ENCODE measurements around the gene APOA1.
A peak's percentile ranks its signal among the peaks of the same experiment; 100 is the strongest.
"Not testable (repeated sequence)": the region's sequence is repeated elsewhere in the genome, so short reads cannot be mapped to it uniquely, and the experiment has no call there.

The APOA1 gene

DNA sequence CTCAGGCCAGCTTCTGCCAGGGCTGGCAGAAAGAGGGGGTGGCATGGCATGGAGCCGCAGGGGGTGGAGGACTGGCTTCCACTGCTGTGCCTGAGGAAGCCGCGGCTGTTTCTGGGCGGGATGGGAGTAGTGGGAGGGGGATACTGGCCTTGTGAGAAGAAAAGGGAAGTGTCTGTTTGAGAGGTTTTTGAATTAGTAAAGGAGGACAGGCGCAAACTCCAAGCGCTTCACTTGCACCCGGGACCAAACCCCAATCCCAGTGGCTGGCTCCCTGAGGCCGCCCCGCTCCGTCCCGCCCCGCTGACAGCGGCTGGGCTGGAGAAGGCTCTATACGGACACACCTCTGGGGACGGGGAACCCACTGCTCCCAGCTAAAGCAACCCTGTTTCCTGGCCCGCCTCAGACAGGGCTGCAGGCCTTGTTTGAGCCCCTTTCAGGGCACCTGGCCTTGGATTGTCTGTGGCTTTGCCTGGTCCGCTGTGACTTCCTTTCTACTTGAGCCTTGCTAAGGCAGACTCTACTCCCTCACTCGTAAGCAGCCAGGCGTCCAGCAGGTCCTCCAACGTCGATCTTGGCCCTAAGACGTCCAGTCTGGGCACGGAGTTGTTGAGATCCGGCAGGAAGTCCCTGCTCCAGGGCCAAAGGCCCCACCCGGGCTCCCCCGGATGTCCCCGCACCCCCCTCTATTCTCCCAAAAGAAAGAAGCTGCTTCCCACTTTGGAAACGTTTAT, 2.2 kb downstream of the APOA1 start:
- DNase-seq: peak in 2 of 56 donors; percentile 43 to 51

DNA sequence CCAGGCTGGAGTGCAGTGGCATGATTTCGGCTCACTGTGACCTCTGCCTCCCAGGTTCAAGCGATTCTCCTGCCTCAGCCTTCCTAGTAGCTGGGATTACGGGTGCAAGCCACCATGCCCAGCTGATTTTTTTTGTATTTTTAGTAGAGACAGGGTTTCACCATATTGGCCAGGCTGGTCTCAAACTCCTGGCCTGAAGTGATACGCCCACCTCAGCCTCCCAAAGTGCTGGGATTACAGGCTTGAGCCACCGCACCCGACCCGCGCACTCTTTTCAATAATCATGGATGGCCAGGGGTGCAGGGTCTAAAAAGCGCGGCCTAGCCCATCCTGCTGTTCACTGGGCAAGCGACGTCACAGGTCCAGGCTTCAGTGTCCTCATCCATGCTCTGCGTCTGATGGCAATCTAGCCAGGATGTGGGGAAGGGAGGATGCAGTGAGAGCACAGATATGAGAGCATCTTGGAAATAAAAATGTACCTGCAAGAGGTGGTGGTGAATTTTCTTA, 2.8 kb downstream of the APOA1 start:
- DNase-seq: not testable (repeated sequence)

DNA sequence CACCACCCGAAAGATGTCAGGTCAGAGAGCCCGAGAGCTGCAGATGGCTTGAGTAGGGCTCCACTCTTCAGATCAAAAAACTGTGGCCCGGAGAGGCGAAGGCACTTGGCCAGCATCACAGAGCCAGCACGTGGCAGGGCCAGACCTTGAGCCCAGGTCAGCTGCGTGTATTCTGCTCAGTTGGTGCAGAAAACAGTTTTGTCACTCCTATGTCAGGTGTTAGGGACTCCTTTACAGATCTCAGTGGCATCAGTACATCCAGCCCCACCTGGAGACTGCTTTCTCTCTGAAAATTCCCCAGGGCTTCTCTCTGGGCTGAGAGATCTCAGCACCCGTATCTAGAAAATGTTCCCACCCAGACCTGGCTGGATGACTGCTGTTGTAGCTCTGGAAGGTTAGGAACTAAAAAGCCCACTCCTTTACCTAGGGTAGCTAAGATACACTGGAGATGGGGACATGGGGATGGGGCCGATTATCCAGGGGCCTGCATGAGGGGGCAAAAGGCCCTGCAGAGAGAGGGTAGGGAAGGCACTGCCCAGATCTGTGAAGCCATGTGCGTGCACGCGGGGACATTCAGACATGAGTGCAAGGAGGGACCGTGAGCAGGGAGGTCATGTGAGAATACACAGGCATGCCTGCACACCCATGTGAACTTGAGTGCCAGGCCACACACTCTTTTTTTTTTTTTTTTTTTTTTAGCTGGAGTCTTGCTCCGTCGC, 3.4 kb downstream of the APOA1 start:
- DNase-seq: no peak

DNA sequence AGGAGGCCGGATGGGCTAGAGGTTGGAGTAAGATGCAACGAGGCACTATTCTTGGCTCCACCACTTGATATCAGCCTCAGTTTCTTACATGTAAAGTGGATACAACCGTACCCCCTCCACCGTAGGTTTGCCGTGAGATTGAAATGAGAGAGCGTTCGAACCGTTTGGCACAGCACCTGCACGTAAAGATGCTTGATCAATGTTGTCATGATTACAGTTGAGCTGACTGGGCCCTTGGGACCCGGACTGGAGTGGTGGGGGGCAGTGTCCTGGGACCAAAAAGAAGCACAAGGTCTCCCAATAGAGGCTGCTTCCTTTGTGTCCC, 4.0 kb downstream of the APOA1 start:
- no peak for DNase-seq

DNA sequence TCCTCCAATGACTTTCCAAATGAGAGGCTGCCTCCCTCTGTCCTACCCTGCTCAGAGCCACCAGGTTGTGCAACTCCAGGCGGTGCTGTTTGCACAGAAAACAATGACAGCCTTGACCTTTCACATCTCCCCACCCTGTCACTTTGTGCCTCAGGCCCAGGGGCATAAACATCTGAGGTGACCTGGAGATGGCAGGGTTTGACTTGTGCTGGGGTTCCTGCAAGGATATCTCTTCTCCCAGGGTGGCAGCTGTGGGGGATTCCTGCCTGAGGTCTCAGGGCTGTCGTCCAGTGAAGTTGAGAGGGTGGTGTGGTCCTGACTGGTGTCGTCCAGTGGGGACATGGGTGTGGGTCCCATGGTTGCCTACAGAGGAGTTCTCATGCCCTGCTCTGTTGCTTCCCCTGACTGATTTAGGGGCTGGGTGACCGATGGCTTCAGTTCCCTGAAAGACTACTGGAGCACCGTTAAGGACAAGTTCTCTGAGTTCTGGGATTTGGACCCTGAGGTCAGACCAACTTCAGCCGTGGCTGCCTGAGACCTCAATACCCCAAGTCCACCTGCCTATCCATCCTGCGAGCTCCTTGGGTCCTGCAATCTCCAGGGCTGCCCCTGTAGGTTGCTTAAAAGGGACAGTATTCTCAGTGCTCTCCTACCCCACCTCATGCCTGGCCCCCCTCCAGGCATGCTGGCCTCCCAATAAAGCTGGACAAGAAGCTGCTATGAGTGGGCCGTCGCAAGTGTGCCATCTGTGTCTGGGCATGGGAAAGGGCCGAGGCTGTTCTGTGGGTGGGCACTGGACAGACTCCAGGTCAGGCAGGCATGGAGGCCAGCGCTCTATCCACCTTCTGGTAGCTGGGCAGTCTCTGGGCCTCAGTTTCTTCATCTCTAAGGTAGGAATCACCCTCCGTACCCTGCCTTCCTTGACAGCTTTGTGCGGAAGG, 4.8 kb downstream of the APOA1 start:
- DNase-seq: no peak

DNA sequence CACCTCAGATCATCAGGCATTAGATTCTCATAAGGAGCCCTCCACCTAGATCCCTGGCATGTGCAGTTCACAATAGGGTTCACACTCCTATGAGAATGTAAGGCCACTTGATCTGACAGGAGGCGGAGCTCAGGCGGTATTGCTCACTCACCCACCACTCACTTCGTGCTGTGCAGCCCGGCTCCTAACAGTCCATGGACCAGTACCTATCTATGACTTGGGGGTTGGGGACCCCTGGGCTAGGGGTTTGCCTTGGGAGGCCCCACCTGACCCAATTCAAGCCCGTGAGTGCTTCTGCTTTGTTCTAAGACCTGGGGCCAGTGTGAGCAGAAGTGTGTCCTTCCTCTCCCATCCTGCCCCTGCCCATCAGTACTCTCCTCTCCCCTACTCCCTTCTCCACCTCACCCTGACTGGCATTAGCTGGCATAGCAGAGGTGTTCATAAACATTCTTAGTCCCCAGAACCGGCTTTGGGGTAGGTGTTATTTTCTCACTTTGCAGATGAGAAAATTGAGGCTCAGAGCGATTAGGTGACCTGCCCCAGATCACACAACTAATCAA, 5.6 kb downstream of the APOA1 start:
- DNase-seq: no peak

DNA sequence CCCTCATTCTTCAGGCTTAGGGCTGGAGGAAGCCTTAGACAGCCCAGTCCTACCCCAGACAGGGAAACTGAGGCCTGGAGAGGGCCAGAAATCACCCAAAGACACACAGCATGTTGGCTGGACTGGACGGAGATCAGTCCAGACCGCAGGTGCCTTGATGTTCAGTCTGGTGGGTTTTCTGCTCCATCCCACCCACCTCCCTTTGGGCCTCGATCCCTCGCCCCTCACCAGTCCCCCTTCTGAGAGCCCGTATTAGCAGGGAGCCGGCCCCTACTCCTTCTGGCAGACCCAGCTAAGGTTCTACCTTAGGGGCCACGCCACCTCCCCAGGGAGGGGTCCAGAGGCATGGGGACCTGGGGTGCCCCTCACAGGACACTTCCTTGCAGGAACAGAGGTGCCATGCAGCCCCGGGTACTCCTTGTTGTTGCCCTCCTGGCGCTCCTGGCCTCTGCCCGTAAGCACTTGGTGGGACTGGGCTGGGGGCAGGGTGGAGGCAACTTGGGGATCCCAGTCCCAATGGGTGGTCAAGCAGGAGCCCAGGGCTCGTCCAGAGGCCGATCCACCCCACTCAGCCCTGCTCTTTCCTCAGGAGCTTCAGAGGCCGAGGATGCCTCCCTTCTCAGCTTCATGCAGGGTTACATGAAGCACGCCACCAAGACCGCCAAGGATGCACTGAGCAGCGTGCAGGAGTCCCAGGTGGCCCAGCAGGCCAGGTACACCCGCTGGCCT, 7.1 kb downstream of the APOA1 start:
- DNase-seq: no peak

DNA sequence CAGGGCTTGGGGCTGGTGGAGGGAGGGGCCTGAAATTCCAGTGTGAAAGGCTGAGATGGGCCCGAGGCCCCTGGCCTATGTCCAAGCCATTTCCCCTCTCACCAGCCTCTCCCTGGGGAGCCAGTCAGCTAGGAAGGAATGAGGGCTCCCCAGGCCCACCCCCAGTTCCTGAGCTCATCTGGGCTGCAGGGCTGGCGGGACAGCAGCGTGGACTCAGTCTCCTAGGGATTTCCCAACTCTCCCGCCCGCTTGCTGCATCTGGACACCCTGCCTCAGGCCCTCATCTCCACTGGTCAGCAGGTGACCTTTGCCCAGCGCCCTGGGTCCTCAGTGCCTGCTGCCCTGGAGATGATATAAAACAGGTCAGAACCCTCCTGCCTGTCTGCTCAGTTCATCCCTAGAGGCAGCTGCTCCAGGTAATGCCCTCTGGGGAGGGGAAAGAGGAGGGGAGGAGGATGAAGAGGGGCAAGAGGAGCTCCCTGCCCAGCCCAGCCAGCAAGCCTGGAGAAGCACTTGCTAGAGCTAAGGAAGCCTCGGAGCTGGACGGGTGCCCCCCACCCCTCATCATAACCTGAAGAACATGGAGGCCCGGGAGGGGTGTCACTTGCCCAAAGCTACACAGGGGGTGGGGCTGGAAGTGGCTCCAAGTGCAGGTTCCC, 7.8 kb downstream of the APOA1 start, which contains the start of gene APOC3:
Gene APOC3 (plus strand): TSS at position 383 of the 659 bp plus-strand sequence. CDS start 676 bp downstream, outside the sequence.
- no peak for DNase-seq

DNA sequence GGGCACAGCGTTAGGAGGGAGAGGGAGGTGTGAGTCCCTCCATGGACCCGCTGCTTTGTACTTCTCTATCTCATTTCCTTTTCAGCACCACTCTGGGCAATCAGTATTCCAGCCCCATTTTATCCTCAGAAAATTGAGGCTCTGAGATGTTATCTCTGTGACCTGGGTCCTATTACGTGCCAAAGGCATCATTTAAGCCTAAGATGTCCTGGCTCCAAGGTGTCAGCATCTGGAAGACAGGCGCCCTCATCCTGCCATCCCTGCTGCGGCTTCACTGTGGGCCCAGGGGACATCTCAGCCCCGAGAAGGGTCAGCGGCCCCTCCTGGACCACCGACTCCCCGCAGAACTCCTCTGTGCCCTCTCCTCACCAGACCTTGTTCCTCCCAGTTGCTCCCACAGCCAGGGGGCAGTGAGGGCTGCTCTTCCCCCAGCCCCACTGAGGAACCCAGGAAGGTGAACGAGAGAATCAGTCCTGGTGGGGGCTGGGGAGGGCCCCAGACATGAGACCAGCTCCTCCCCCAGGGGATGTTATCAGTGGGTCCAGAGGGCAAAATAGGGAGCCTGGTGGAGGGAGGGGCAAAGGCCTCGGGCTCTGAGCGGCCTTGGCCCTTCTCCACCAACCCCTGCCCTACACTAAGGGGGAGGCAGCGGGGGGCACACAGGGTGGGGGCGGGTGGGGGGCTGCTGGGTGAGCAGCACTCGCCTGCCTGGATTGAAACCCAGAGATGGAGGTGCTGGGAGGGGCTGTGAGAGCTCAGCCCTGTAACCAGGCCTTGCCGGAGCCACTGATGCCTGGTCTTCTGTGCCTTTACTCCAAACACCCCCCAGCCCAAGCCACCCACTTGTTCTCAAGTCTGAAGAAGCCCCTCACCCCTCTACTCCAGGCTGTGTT, 8.5 kb downstream of the APOA1 start:
- DNase-seq: no peak

DNA sequence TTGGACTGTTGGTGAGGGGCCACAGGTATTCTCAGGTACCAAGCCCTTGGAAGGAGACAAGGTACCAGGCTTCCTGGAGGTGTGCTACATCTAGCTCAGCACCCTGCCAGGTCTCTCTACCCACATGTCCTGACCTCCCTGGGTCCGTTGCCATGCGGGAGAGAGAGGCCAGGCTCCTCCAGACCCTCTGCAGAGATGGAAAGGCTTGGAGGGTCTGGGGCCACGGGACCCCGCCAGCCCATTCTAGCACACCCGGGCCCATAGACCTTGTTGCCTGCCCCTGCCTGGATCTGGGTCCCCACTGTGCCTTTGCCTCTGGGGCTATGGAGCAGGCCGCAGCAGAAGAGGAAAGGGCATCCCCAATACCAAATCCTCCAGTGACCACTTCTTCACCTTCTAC, 10.0 kb downstream of the APOA1 start:
- DNase-seq: no peak

DNA sequence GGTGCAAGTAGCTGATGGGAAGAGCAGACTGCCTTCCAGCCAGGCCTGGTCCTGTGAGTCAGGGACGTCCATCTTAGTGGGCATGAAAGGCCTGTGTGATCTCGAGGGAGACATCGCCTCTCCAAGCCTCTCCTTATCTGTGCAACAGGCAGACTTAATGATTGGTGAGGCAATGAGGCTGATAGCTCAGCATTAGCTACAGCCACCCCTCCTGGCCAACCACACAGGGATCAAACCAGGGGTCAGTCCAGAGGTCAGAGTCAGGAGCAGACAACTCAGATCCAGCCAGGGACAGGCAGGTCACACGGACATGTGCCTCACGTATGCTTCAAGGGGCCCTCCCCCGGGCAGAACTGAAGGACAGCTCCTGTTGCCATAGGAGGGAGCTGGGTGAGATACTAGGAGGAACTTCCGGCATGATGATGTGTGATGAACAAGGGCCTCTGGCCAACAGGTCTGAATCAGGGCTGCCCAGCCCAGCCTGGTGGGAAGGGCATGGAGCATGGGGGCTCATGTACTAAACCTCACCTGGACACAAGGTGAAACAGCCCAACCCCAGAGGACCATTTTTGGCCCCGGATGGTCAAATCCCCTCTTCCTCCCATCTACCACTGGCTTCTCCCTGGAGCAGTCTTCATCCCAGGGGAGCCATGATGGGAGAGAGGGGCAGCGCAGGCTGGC, 10.5 kb downstream of the APOA1 start:
- DNase-seq: no peak

DNA sequence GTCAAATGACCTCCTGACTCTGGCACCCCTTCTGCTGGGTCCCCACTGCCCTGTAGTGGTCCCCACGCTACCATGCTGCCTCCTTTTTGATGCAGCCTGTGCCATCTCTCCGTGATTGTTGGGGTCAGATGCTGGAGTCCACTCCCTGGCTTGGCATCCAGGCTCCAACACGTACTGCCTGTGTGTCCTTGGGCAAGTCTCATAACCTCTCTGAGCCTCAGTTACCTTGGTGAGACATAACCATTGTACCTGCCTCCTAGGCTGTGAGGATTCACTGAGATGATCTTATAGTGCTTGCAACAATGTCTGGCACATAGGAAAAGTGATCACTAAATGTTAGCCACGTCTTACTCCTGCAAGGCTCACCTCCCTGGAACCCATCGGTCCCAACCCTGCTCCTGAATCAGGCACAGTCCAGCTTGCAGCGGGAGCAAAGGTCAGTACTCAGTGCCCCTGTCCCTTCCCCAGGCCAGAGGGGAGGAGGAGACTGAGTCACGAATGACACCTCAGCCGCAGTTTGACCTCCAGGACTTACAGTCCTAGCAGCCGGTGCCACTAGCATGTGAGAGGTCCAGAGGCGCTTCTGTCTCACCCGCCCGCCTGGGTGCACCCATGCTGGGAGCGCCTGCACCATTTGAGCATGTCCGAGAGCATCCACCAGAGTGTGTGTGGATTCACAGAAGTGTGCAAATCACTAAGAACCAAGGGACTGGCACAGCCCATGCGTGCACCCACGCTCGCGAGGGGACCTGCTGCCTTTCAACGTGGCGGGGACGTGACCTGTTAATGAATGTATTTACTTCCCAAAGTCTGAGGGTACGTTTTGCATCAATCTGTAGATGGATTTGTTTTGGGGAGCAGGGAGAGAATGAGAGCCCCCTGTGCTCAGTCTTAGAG, 11.3 kb downstream of the APOA1 start:
- no peak for DNase-seq

DNA sequence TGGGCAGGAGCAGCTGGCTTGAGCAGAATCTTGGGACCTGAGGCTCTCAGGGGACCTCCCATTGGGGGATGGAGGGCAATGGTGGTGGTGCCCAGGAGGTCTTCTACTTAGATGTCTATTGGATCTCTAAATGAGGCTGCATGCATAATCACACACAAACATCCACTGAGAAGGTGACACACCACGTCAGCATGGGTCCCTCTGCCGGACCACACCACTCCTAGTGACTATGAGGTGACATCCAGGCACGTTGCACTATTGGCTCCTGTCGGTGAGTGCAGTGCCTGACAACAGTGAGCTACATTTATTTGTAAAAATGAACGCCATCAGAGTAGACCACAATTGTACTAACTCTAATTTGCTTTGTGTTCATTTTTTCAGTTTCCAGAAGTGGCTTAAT, 12.0 kb downstream of the APOA1 start:
- DNase-seq: no peak

DNA sequence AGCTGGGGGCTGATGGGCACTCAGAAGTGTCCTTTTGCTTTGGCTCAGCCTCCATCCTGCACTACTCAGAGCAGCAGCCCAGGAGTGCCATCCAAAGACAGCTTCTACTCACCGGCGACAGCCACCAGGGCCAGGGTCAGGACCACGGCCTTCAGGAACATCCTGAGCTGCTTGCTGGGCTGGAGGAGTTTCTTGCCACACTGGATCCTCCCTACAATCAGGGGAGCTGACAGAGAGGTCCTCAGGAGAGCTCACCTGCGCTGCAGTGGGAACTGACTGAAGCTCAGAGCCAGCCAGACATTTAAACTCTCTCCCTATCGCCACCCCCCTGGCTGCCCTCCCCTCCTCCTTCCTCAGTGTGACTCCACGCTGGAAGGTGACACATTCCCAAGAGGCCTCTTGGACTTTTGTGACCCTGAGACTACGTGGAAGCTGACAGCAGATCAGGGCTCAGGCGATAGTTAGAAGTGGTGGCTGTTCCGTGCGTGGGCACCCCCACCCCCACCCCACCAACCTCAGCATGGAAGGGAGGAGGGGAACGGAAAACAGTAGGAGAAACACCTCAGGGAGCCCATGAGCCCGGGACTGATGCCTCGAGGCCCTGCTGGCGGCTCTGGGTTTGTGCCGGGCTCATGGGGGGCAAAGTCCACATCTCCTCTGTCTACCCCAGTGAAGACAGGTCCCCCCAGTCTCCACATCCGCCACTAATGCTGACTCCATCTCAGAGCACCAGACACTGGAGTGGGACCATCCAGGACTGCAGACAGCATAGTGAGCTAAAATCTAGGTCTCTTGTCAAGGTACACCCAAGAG, 14.2 kb downstream of the APOA1 start, which contains the start of gene APOA4:
Gene APOA4 (minus strand): TSS at position 274 of the 813 bp plus-strand sequence. CDS start 113 bp downstream, at position 161.
- DNase-seq: no peak

DNA sequence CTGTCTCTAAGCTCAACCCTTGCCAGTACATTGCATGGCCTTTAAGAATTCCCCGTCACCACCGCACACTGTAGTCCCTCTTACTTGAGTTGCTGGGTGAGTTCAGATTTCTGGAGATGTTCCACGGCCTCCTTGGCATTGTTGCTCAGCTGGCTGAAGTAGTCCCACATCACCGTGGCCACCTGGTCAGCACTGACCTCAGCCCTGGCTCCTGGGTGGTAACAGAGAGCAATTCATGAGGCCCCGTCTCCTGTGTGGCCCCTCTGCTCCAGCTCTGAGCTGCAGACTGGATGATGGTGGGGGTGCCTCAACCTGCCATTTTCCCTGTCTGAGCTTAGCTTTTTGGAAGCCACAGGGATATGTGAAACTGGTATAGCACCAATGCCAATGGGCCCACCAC, 14.8 kb downstream of the APOA1 start:
- no peak for DNase-seq

All from nucleus accumbens (tissue), 56 donors.